Ovary (tissue), 9 donors: ENCODE measurements around the gene ZNF888. TPM values are rescaled to one million over a fixed set of nuclear protein-coding genes. Genes with fewer than 3 reads are reported as not detected.
A peak's percentile ranks its signal among the peaks of the same experiment; 100 is the strongest.
"Not testable (repeated sequence)": the region's sequence is repeated elsewhere in the genome, so short reads cannot be mapped to it uniquely, and the experiment has no call there.

Experiments
- DNase-seq, 5 donors: peaks; one replicate each; pipeline ENCODE4 v3.0.0-alpha.2; 2019 to 2020
- H3K27ac ChIP-seq, 2 donors: fragments of 200-600 bp; one replicate each; pipeline versions ENCODE4 v1.5.1 to v1.8.0; 2019 to 2022
- H3K27me3 ChIP-seq: fragments of 200-600 bp; one replicate; pipeline ENCODE4 v1.8.0; 2022
- H3K36me3 ChIP-seq: fragments of 200-600 bp; sonication (generic); one replicate; pipeline ENCODE4 v1.5.1; 2019
- H3K4me1 ChIP-seq: one replicate; pipeline ENCODE4 v1.8.1; 2013; ENCODE audit warnings: mild to moderate bottlenecking, moderate library complexity; ENCODE audit not compliant: insufficient read depth
- H3K4me3 ChIP-seq: fragments of 200-600 bp; sonication (generic); one replicate; pipeline ENCODE4 v1.5.1; 2017
- H3K9me3 ChIP-seq, 2 donors: fragments of 200-600 bp in 1 of 2; sonication (generic) in 1 of 2; one replicate each; pipeline versions ENCODE4 v1.5.1 to v1.8.1; 2013 to 2019; ENCODE audit warnings: mild to moderate bottlenecking in 1 of 2, moderate library complexity in 1 of 2
- EP300 ChIP-seq: sonication (generic); formaldehyde crosslinking; IDR thresholded peaks from one replicate; pipeline ENCODE4 v1.6.1; 2017; ENCODE audit warnings: antibody characterized with exemption
- POLR2A ChIP-seq: fragments of 450-650 bp; IDR thresholded peaks from one replicate; pipeline ENCODE4 v1.6.1; 2017; ENCODE audit warnings: antibody characterized with exemption, mild to moderate bottlenecking, moderate library complexity
- WGBS, 3 donors: extraction: QIAGEN DNeasy Blood & Tissue Kit in 1 of 3; methylation state at CpG; one replicate each; pipeline versions ENCODE4 v1.1.5 to v1.1.7; 2013 to 2017; 5-methylcytosine and 5-hydroxymethylcytosine counted together
- intact Hi-C, 4 donors: fragments of 100-400 bp; cut with DNase I; formaldehyde crosslinking; loops; one replicate each; pipeline versions ENCODE4 v1.11.0 to v1.15.1; 2022 to 2023
- polyA plus RNA-seq, 2 donors: library from polyadenylated mRNA; stranded (reverse); fragments of 200-250 nt in 1 of 2; fragments of 350-450 nt in 1 of 2; fragmentation: Illumina TruSeq in 1 of 2; extraction: RNeasy Lipid Tissue Mini Kit (QIAGEN cat#74804) in 1 of 2; gene quantifications; one replicate each; pipeline ENCODE4 v1.2.3, GENCODE V29; 2013 to 2014
- total RNA-seq, 7 donors: library from RNA; depleted of rRNA in 2 of 7; stranded (reverse); fragments of >200 nt in 2 of 7; fragmentation: NEBNext Ultra II Directional in 3 of 7; extraction: Animal tissue kit (Norgen Biotek cat#: 25700) in 3 of 7; gene quantifications; one replicate each; pipeline versions ENCODE4 v1.1.0 to v1.2.4, GENCODE V29; 2016 to 2023
- TF ChIP-seq, protein P1 (sequence below), 3 donors: fragments of 450-650 bp in 2 of 3; fragments of 200-600 bp in 1 of 3; IDR thresholded peaks; one replicate each; pipeline versions ENCODE4 v1.5.1 to v1.8.0; 2016 to 2022; ENCODE audit warnings: antibody characterized with exemption in 3 of 3, mild to moderate bottlenecking in 1 of 3
- donor health status: DM: no; HTN: no; CAD: no; lungs with moderate emphysema.
- donor health status: DM: no; HTN: no; CAD: no.
- donor health status: Bipolar disorder and iron deficiency.
- donor health status: DM: yes; HTN: yes; CAD: no.
- donor health status: DM: no; HTN: no; CAD: no.
- donor health status: DM: yes; HTN: yes; CAD: no.

Gene ZNF888
- total and polyA plus RNA-seq, 9 donors: 2.6 to 7.9 (median 4.2) TPM

DNA sequence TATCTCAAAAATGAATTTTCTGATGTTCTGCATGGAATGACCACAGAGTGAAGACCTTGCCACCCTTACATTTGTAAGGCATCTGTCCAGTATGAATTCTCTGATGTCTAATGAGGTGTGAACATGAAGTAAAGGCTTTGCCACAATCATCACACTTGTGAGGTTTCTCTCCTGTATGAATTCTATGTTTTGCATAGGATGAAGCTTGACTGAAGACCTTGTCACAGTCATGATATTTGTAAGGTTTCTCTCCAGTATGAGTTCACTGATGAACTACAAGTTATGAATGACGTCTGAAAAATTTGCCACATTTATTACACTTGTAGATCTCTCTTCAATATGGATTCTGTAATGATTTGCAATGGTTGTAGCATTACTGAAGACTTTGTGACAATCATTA is 26.2 kb upstream of the ZNF888 start:
- H3K9me3 ChIP-seq: peaks cover 0 to 45% of the 10 kb centered on the region in 2 donors
- 43 to 99% (median 92%) methylated on average over 1 of the region's 1 CpG for WGBS, 3 donors
- no peak for DNase-seq
- no peak overlapping the region for H3K27ac ChIP-seq
- no peaks in the 10 kb centered on the region for H3K27me3 ChIP-seq
- no peak for TF ChIP-seq POLR2A
- TF ChIP-seq, protein P1, sequence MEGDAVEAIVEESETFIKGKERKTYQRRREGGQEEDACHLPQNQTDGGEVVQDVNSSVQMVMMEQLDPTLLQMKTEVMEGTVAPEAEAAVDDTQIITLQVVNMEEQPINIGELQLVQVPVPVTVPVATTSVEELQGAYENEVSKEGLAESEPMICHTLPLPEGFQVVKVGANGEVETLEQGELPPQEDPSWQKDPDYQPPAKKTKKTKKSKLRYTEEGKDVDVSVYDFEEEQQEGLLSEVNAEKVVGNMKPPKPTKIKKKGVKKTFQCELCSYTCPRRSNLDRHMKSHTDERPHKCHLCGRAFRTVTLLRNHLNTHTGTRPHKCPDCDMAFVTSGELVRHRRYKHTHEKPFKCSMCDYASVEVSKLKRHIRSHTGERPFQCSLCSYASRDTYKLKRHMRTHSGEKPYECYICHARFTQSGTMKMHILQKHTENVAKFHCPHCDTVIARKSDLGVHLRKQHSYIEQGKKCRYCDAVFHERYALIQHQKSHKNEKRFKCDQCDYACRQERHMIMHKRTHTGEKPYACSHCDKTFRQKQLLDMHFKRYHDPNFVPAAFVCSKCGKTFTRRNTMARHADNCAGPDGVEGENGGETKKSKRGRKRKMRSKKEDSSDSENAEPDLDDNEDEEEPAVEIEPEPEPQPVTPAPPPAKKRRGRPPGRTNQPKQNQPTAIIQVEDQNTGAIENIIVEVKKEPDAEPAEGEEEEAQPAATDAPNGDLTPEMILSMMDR (IDR thresholded peaks at IDR 0.05): no peak
- no peak for TF ChIP-seq EP300
- no peaks in the 10 kb centered on the region for H3K4me1 ChIP-seq
- intact Hi-C loops: no loop called here
- H3K4me3 ChIP-seq: no peak overlapping the region
- no peaks in the 10 kb centered on the region for H3K36me3 ChIP-seq

DNA sequence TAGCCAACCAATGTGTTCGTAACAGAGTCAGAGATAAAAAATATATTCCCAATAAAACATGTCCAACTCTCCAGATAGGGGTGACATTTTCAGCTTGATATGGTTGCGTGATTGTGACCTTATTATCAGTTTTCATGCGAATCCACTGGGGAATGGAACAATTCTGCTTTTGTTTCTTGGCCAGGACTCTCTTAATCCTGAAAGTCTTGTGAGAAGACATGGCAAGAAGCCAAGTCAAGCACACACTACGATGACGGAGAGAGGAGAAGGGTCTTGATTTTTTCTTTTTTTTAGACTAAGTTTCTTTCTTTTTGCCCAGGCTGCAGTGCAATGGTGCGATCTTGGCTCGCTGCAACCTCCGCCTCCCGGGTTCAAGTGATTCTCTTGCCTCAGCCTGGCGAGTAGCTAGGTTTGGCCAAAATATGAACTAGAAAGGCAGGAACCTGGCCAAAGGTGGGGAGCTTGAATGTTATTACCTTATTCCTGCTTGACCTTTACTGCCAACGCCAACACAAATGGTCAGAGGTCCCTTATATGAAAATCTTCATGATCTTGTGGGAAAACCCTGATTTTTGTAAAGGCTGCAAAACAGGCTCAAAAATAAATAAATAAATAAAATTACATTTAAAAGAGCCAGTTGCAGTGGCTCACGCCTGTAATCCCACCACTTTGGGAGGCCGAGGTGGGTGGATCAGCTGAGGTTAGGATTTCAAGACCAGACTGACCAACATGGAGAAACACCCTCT is 25.0 kb upstream of the ZNF888 start:
- TF ChIP-seq EP300: no peak
- TF ChIP-seq, protein P1 (IDR thresholded peaks at IDR 0.05): no peak
- no peak for TF ChIP-seq POLR2A
- WGBS, 3 donors: 91 to 97% (median 96%) methylated on average over 13 of the region's 13 CpGs
- Histone ChIP-seq H3K9me3 (peaks cover 0 to 38% of the 10 kb centered on the region in 2 donors), H3K4me3 (no peak overlapping the region), H3K27ac (no peak overlapping the region), H3K4me1 (no peaks in the 10 kb centered on the region), H3K27me3 (no peaks in the 10 kb centered on the region), H3K36me3 (no peaks in the 10 kb centered on the region)
- DNase-seq: no peak
- intact Hi-C loops: no loop called here

DNA sequence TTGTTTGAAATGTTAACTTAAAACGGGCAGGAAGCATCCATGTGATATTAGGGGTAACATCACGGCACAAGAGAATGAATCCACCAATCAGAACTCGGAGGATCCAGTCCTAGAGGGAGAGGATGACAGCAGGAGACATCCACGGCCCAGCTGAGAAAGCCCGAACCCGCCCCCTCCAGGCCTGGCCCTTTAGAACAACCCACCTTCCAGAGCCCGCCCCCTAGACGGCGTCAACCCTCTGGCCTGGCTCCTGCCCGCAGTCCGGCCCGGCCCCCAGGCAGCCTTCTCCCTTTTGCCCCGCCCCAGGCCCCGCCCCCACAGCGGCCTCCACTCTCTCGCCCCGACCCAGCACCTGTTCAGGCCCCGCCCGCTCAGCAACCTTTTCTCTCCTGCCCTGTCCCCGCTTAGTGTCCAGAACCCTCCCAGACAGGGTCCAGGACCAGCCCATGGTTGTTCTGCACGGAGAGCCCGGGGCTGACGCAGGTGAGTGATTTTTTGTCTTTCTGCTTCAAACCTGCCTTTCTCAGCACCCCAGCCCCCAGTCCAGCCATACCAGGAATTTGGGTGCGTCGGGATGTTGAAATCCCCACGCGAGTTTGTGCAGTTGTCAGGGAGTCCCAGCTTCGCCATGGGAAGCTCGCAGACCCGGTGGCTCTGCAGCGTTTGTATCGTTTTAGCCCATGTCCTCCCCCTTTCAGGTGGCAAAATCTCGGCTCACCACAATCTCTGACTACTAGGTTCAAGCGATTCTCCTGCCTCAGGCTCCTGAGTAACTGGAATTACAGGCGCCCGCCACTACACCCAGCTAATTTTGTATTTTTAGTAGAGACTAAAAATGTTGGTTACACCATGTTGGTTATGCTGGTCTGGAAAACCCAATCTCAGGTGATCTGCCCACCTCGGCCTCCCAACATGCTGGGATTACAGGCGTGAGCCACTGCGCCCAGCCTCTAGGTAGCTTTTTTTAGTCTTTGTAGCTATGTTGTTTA is 23.4 kb upstream of the ZNF888 start:
- TF ChIP-seq POLR2A (no peak), EP300 (no peak)
- TF ChIP-seq, protein P1 (IDR thresholded peaks at IDR 0.05): no peak
- no peaks in the 10 kb centered on the region for H3K27me3 ChIP-seq
- H3K36me3 ChIP-seq: no peaks in the 10 kb centered on the region
- H3K27ac ChIP-seq: no peak overlapping the region
- H3K4me3 ChIP-seq: no peak overlapping the region
- intact Hi-C loops: no loop called here
- no peaks in the 10 kb centered on the region for H3K4me1 ChIP-seq
- 26 to 36% (median 27%) methylated on average over 36 to 39 of the region's 39 CpGs for WGBS, 3 donors
- peak; percentile 36 to 66 (median 53) for DNase-seq
- H3K9me3 ChIP-seq: peaks cover 0 to 26% of the 10 kb centered on the region in 2 donors

DNA sequence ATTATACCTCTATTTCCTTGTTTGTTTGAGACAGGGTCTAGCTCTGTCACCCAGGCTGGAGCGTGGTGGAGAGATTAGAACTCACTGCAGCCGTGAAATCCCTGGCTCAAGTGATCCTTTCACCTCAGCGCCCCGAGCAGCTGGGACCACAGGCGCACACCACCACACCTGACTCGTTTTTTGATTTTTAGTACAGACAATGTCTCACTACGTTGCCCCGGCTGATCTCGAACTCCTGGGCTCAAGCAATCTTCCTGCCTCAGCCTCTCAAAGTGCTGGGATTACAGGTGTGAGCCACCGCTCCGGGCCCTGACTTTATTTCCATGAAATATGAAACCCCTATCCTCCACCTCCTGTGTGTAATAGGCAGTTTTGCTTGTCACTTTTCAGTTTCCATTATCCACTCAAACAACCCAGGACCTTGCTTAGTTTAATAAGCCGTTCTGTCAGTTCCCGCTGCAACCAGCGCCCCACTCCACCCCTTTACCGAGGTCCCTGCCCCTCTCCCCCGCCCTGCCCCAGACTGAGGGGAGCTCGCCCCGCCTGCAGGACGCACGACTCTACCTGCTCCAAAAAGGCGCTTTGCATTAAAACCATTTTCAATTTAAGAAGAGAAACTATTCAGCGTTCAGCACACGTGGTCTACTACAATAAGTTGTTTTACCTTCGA is 22.6 kb upstream of the ZNF888 start:
- 50 to 56% (median 53%) methylated on average over 24 of the region's 24 CpGs for WGBS, 3 donors
- H3K27me3 ChIP-seq: no peaks in the 10 kb centered on the region
- no peak for DNase-seq
- H3K9me3 ChIP-seq: peaks cover 0 to 19% of the 10 kb centered on the region in 2 donors
- TF ChIP-seq POLR2A: no peak
- TF ChIP-seq EP300: no peak
- TF ChIP-seq, protein P1 (IDR thresholded peaks at IDR 0.05): no peak
- H3K27ac ChIP-seq: no peak overlapping the region
- no peak overlapping the region for H3K4me3 ChIP-seq
- H3K4me1 ChIP-seq: no peaks in the 10 kb centered on the region
- H3K36me3 ChIP-seq: no peaks in the 10 kb centered on the region
- intact Hi-C loops: loop anchor here in 1 of 4 donors (2.0 kb wide), 1 partner anchor 47 kb away; no protein-coding TSS in a partner anchor

DNA sequence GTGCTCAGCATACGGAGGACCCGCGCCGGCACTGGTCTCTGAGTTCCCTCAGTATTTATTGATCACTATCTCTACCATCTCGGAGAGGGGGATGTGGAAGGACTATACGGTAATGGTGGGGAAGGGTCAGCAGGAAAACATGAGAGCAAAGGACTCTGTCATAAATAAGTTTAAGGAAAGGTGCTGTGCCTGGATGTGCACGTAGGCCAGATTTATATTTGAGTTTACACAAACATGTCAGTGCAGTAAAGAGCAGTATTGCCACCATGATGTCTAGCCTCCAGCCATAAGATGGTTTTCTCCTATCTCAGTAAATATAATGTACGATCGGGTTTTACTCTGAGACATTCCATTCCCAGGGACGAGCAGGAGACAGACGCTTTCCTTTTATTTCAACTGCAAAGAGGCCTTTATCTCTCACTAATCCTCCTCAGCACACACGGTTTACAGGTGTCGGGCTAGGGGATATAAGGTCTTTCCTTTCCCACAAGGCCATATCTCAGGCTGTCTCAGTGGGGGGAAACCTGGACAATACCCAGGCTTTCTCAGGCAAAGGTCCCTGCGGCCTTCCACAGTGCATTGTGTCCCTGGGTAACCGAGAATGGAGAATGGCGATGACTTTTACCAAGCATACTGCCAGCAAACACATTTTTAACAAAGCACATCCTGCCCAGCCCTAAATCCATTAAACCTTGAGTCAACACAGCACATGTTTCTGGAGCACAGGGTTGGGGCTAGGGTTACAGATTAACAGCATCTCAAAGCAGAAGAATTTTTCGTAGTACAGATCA is 21.7 kb upstream of the ZNF888 start:
- not testable (repeated sequence) for H3K27me3 ChIP-seq, DNase-seq, H3K4me1 ChIP-seq, H3K4me3 ChIP-seq, H3K36me3 ChIP-seq, H3K27ac ChIP-seq
- peaks cover 0 to 11% of the 10 kb centered on the region in 2 donors for H3K9me3 ChIP-seq
- WGBS, 3 donors: 79 to 80% (median 79%) methylated on average over 17 of the region's 17 CpGs
- intact Hi-C loops: loop anchor here in 1 of 4 donors (2.0 kb wide), 1 partner anchor 48 kb away; no protein-coding TSS in a partner anchor
